Thyroid gland (tissue), 4 donors: ENCODE measurements around the gene GAPT.

ENCODE experiments used
- CTCF ChIP-seq, 6 experiments: fragments of 200-600 bp in 3 of 6; fragments of 450-650 bp in 3 of 6; sonication (generic) in 3 of 6; IDR thresholded peaks; one replicate each; pipeline ENCODE4 v1.5.1; 2016 to 2019; ENCODE audit warnings: antibody characterized with exemption in 6 of 6, mild to moderate bottlenecking in 2 of 6, inconsistent platforms in 1 of 6, moderate library complexity in 1 of 6
- POLR2A ChIP-seq, 2 donors: fragments of 450-650 bp; IDR thresholded peaks; one replicate each; pipeline ENCODE4 v1.6.1; 2017; ENCODE audit warnings: antibody characterized with exemption in 2 of 2, mild to moderate bottlenecking in 2 of 2, moderate library complexity in 1 of 2

- TF ChIP-seq CTCF (IDR thresholded peaks at IDR 0.05) (no peak), POLR2A (IDR thresholded peaks at IDR 0.05) (no peak)
Measured at GRCh38 chr5:58497386-58497785, 6.2 kb downstream of the GAPT start.
